Measurements from ENCODE around the gene MYO18B. TPM values are rescaled to one million over a fixed set of nuclear protein-coding genes. Genes with fewer than 3 reads are reported as not detected.

The MYO18B gene
- total RNA-seq, 2 experiments from 2014 or later = 3.6 to 6.1 TPM

DNA sequence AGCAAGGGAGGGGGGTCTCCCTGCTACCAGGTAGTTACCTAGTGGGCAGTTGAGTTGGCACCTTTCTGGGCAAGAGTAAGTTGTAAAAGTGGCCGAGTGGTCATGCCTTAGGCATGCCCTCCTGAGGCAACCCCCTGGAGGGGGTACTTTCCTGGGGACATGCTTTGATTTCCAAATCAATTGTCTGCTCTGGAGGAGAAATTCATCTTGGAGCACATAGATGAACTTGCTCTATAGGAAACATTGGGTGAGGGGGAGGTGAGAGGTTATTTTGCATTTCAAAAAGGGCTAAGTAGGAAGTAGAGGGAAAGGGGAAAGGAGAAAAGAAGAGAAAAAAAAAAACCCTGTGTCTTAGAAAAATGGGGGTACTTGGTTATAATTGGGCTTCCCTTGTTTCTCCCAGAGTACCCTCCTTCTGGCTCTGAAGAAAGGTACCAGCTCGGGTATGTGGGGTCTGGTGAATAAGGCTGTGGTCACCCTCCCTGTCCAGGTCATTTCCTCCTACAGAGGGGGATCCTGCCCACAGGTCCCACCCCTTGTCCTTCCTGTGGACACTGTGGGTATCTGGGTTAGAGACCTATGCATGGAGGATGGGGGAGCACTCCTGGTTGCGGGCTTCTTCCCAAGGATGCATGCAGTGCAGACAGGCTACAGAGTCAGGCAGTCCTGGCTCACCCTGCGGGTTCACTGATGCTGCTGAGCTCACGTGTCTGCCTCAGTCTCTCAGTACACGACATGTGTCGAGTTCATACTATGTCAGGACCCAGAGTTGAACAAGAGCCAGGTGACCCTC, 193.5 kb downstream of the MYO18B start:
- Mint-ChIP-seq H3K4me1 (no peaks in the 10 kb centered on the region), H3K9me3 (ENCODE audit: low read depth) (no peaks in the 10 kb centered on the region), H3K36me3 (no peaks in the 10 kb centered on the region), H3K27me3 (peaks cover 8% of the 10 kb centered on the region), H3K4me3 (no peak overlapping the region), H3K27ac (no peak overlapping the region)
- ATAC-seq (no peak), DNase-seq (no peak)
- CTCF ChIA-PET = no interaction called here

DNA sequence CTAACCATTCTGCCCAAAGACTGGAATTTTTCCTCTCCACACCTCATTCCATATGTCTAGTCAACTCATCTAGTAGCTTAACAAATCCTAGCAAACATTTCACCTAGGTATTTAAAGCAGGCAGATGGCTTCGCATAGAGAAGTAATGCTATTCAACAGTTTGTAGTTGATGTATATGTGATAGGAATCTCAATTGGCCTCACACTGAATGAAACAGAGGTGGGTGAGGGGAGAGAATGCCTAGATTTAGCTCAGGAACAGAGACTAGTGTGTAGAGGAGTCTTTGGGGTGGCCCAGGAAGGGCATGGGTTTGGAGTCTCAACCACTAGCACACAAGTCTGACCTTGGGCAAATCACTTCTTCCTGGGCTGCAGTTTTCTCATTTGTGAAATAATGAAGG, 196.2 kb downstream of the MYO18B start:
- H3K9me3 Mint-ChIP-seq (ENCODE audit: low read depth) = no peaks in the 10 kb centered on the region
- no peak overlapping the region for H3K4me3 Mint-ChIP-seq
- no peaks in the 10 kb centered on the region for H3K4me1 Mint-ChIP-seq
- no peak overlapping the region for H3K27ac Mint-ChIP-seq
- peaks cover 14% of the 10 kb centered on the region for H3K27me3 Mint-ChIP-seq
- CTCF ChIA-PET = no interaction called here
- H3K36me3 Mint-ChIP-seq = no peaks in the 10 kb centered on the region
- ATAC-seq (no peak), DNase-seq (no peak)

DNA sequence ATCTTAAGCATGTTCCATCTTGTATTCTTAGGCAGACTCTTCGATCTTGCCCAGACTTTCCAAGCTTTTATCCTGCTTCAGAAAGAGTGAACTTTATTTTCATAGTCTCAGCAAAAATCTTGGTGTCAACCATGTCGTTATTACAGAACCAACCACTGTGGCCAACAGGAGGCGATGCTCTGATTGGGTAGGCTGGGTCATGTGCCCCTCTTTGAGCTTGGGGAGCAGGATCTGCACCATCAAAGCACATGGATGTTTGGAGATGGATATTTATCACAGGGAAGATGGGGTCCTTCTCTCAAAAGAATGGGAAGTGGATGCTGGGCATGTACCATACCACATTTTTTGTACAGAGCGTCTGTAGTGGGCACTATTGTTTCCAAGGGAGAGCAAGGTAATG, 197.4 kb downstream of the MYO18B start:
- Mint-ChIP-seq H3K36me3 (no peaks in the 10 kb centered on the region), H3K4me1 (no peaks in the 10 kb centered on the region), H3K9me3 (ENCODE audit: low read depth) (no peaks in the 10 kb centered on the region), H3K4me3 (no peak overlapping the region), H3K27me3 (peaks cover 10% of the 10 kb centered on the region), H3K27ac (no peak overlapping the region)
- CTCF ChIA-PET = no interaction called here
- ATAC-seq = no peak
- DNase-seq = no peak

DNA sequence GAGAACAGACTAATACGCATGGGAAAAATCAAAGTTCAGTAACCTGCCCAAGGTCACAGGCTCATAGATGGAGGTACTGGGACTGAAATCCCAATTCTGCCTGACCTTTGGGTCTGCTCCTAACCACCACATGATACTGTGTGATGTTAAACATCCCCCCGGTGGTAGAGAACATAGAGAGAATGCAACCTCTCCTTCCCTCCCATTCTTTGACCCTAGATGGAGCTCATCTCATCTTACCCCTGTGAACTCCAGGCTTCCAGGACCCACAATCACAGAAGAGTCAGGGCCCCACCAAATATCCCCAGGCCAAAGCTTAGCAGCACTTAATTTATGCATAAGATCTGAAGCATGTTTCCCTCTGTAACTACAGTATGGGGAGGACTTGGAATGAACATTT, 198.5 kb downstream of the MYO18B start:
- ATAC-seq = no peak
- no peaks in the 10 kb centered on the region for H3K36me3 Mint-ChIP-seq
- no peaks in the 10 kb centered on the region for H3K4me1 Mint-ChIP-seq

DNA sequence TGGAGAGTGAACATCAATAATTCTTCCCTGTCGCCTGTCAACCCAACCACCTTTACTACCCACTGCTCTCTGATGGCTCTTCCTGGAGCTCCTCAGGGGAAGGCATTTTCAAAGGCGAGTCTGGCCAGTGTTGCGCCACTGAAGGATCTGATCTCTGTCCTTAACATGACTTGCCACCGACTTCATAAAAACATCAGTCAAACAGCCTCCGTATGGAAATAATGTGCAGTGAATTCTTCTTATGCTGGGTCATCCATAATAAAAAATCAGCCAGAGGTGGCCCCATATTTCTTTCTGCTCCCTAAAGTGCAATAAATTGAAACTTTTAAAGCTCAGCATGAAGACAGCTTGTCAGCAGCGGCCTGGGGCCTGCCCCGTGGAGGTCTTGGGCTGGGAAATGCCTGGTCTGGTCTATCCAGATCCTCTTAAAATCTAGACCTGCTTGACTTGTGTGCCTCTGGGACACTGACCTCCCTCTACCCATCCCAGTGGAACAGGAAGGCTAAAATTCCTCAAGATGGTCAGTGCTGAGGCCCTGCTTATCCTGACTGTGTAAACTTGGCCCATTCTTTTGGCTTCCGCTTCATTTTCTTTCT, 199.5 kb downstream of the MYO18B start:
- no peak for DNase-seq
- Mint-ChIP-seq H3K4me3 (no peak overlapping the region), H3K4me1 (no peaks in the 10 kb centered on the region), H3K27me3 (peaks cover 10% of the 10 kb centered on the region), H3K27ac (no peak overlapping the region), H3K36me3 (no peaks in the 10 kb centered on the region), H3K9me3 (ENCODE audit: low read depth) (no peaks in the 10 kb centered on the region)
- no peak for ATAC-seq
- CTCF ChIA-PET = no interaction called here

More for the DNA sequence above, 198.5 kb downstream of the MYO18B start:
- H3K9me3 Mint-ChIP-seq (ENCODE audit: low read depth) = no peaks in the 10 kb centered on the region
- no peak overlapping the region for H3K27ac Mint-ChIP-seq
- no peak overlapping the region for H3K4me3 Mint-ChIP-seq
- DNase-seq = no peak
- CTCF ChIA-PET = no interaction called here
- H3K27me3 Mint-ChIP-seq = peaks cover 10% of the 10 kb centered on the region

DNA sequence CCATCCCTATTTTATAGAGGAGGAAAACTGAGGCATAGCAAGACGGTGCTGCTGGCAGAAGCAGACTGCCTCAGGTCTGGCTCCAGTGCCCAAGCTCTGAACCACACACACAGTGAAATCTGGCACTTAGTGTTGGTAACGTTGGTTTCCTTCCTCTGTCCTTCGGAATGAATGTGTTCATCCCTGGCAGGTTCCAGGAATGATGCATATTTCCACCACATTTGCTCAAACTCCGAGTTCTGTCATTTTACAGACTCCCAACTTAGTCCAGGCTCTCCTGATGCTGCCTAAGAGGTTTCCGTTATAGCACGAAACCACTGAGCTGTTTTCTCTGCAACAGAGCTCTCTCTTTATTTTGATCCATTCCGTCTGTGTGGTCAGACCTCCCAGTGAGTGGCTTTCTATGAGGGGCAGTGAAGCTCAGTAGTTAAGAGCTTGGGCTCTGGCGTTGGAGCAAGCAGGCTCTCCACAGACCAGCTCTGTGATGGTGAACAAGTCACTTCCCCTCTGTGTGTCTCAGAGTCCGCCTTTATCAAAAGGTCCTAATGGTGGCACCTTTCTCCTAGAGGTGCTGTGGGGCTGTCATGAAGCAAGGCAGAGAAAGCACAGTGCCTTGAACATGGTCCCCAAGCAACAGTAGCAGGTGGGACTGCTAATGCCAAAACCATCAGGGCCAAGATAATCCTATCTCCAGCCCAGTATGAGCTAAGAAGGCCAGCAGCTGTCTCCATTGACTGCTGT, 200.3 kb downstream of the MYO18B start:
- DNase-seq (no peak), ATAC-seq (no peak)
- Mint-ChIP-seq H3K4me3 (no peak overlapping the region), H3K4me1 (no peaks in the 10 kb centered on the region), H3K9me3 (ENCODE audit: low read depth) (no peaks in the 10 kb centered on the region), H3K27me3 (peaks cover 10% of the 10 kb centered on the region), H3K36me3 (no peaks in the 10 kb centered on the region), H3K27ac (no peak overlapping the region)
- CTCF ChIA-PET = no interaction called here

DNA sequence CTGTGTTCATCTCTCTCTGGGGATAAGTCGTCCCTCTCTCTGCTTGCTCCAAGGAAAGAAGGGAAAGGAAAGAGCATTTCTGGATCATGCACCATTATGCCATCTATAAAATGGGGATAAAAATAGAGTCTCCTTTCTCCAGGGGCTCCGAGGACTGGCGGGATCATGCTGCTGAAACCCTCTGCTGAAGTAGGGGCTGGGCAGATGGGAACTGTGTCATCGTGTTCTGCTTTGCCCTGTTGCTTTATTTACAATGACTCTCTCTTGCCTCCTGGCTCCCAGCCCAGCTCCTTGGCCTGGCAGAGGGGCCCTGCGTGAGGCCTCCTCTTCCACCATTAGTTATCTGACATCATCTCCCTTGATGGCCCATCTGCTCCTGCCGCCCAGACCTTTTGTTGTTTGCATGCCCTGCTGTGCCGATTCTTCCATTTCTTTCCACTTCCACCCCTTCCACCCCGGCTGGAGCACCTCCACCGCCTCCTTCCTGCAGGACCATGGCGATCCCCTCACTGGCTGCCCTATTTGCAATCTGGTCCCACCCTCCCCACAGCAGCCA, 200.9 kb downstream of the MYO18B start:
- no peak for ATAC-seq
- no peak for DNase-seq

DNA sequence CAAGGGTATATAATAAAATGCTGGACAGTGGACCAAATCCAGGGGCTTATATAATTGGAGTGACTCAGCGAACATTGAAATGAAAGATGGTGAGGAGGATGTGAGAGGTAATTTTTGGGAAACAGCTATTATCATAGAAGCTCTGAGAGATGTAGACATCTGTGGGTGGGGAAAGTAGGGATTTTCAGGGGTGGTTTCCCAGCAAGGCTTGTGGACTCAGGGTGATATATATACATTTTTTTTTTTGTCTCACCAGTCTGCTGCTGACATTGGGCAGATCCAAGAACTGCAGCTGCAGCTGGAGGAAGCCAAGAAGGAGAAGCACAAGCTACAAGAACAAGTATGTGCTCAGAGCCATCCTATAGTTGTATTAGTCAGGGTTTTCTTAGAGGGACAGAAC, 208.1 kb downstream of the MYO18B start:
- Mint-ChIP-seq H3K4me3 (no peak overlapping the region), H3K36me3 (no peaks in the 10 kb centered on the region), H3K27me3 (peaks cover 2% of the 10 kb centered on the region), H3K9me3 (ENCODE audit: low read depth) (no peaks in the 10 kb centered on the region), H3K4me1 (no peaks in the 10 kb centered on the region), H3K27ac (no peak overlapping the region)
- CTCF ChIA-PET = interaction anchor here (0.6 to 0.7 kb wide), 2 partner anchors 51 to 488 kb away, joined by 3 read pairs; no protein-coding TSS in a partner anchor
- DNase-seq (no peak), ATAC-seq (no peak)

More for the DNA sequence above, 200.9 kb downstream of the MYO18B start:
- Mint-ChIP-seq H3K9me3 (ENCODE audit: low read depth) (no peaks in the 10 kb centered on the region), H3K27me3 (peaks cover 10% of the 10 kb centered on the region), H3K4me1 (no peaks in the 10 kb centered on the region), H3K36me3 (no peaks in the 10 kb centered on the region), H3K27ac (no peak overlapping the region), H3K4me3 (no peak overlapping the region)
- CTCF ChIA-PET = no interaction called here

DNA sequence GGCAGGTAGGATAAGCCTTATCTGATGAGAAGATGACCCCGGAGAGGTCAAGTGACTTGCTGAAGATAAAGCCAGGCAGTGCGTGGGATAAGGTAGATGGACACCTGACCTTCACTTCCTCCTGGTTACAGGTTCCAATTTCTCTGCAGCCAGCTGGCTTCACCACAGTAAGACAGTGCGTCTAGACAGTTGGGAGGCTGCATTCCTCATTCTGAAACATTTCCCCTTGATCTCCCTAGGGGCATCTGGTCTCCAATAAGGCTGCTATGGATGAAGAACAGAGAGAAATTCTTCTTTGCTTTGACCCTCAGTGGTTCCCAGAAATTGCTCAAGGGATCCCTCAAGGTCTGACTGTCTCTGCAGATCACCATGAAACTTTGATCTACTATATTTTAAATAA, 211.3 kb downstream of the MYO18B start:
- ATAC-seq (no peak), DNase-seq (no peak)
- H3K4me1 Mint-ChIP-seq = no peaks in the 10 kb centered on the region
- no peaks in the 10 kb centered on the region for H3K9me3 Mint-ChIP-seq (ENCODE audit: low read depth)
- CTCF ChIA-PET = no interaction called here
- H3K27ac Mint-ChIP-seq = no peak overlapping the region
- no peak overlapping the region for H3K4me3 Mint-ChIP-seq
- H3K27me3 Mint-ChIP-seq = peaks cover 2% of the 10 kb centered on the region
- no peaks in the 10 kb centered on the region for H3K36me3 Mint-ChIP-seq

DNA sequence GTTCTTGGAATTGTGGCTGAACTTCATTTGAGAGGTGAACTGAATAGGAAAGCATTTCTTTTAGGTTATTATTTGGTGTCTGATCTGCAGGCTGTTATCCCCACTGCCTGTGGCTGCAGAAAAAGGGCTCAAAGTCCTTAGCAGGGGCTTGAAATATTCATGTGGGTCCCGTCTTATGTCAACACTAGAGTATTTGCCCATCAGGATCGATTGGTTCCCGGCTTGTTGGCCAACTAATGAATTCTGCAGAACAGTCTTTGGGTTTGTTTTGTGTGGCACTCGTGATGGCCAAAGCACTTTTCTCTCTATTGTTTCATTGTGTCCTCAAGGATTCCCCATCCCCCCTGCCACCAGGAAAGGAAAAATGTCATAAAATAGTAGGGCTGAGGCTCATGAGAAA, 211.9 kb downstream of the MYO18B start:
- H3K4me3 Mint-ChIP-seq = no peak overlapping the region
- H3K4me1 Mint-ChIP-seq = no peaks in the 10 kb centered on the region
- H3K27ac Mint-ChIP-seq = no peak overlapping the region
- peaks cover 2% of the 10 kb centered on the region for H3K27me3 Mint-ChIP-seq
- DNase-seq (no peak), ATAC-seq (no peak)
- H3K36me3 Mint-ChIP-seq = no peaks in the 10 kb centered on the region
- no peaks in the 10 kb centered on the region for H3K9me3 Mint-ChIP-seq (ENCODE audit: low read depth)
- CTCF ChIA-PET = no interaction called here

DNA sequence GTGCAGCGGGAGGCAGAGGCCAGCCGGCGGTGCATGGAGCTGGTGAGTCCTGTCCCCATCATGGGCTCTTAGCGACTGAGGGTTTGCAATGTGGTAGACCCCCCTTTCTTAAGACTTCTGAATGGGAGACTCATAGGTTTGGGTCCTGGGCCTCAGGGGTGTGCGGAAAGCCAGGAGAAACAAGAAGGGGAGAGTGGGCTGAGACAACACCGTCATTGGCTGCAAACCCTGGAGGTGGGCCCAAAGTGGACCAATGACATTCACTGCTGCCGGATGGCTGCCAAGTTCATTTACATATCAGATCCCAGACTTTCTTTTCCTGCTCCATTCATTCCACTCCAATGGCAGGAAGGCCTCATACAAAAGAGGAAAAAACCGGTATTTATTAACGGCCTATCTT, 213.3 kb downstream of the MYO18B start:
- DNase-seq (no peak), ATAC-seq (no peak)
- no peak overlapping the region for H3K27ac Mint-ChIP-seq
- CTCF ChIA-PET = no interaction called here
- H3K36me3 Mint-ChIP-seq = no peaks in the 10 kb centered on the region
- H3K27me3 Mint-ChIP-seq = no peaks in the 10 kb centered on the region
- no peaks in the 10 kb centered on the region for H3K9me3 Mint-ChIP-seq (ENCODE audit: low read depth)
- no peak overlapping the region for H3K4me3 Mint-ChIP-seq
- H3K4me1 Mint-ChIP-seq = no peaks in the 10 kb centered on the region

DNA sequence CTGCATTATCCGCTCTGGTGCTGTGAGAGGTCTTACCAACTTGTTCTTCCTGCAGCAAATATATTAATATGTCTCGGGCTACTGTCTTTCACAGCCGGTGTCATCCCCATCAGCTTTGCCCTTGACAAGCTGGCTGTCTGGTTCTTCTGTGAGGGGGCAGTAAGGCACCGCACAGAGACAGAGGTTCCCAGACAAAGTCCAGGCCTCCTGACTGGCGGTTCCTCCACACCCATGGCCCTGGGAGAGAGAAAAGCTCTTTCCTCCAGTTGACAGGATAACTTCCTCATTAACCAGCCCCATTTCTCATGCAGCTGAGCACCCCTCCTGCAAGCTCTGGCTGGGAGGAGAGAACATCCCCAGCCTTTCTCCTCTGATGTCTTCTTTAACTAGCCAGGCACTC, 214.8 kb downstream of the MYO18B start:
- no peak for DNase-seq
- H3K27ac Mint-ChIP-seq = no peak overlapping the region
- H3K36me3 Mint-ChIP-seq = no peaks in the 10 kb centered on the region
- no peak for ATAC-seq
- H3K4me1 Mint-ChIP-seq = no peaks in the 10 kb centered on the region
- H3K9me3 Mint-ChIP-seq (ENCODE audit: low read depth) = no peaks in the 10 kb centered on the region
- H3K27me3 Mint-ChIP-seq = no peaks in the 10 kb centered on the region
- no peak overlapping the region for H3K4me3 Mint-ChIP-seq
- CTCF ChIA-PET = no interaction called here

DNA sequence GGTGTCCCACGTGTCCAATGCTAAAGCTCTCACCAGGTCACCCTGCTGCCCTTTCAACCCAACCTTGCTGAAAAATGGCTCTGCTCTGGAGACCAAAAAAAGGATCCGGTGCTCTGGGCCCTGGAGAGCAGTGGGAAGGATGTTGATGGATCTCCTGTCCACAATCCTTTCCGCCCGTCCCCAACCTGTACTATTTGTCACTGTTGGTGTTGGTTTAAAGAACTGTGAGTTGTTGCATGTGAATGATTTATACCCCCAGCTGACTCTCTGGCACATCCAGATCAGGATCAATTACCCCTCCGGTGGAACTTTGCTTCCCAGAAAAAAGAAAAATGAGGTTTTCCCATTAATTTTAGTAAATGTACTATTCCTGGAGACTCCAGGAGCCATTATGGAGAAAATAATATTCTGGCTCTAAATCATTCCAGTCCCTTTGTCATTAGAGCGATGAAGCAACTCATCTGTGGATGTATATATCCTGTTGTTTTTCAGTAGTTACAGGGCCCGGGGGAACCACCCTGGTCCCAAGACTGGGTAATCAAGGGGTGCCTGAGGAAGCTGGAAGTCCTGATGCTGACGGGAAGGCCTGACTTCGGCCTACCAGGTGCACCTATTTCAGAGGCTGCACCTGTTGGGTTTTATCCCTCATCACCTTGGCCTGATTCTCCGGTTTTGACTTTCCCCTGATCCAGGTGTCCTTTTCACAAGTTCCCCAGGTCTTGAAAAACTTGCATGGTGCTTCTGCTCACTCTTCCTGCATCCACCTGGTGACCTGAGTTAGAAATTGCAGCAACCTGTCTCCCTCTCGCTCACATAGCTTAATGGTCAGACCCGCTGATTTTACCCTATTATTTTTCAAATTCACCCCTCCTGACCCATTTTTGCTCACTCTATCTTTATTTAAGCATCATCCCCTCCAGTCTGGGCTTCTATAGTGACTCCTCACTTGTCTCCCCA, 218.1 kb downstream of the MYO18B start:
- H3K27me3 Mint-ChIP-seq = no peaks in the 10 kb centered on the region
- no peak overlapping the region for H3K27ac Mint-ChIP-seq
- CTCF ChIA-PET = no interaction called here
- no peak for DNase-seq
- no peak overlapping the region for H3K4me3 Mint-ChIP-seq
- no peaks in the 10 kb centered on the region for H3K9me3 Mint-ChIP-seq (ENCODE audit: low read depth)
- no peaks in the 10 kb centered on the region for H3K36me3 Mint-ChIP-seq
- ATAC-seq = no peak
- no peaks in the 10 kb centered on the region for H3K4me1 Mint-ChIP-seq
